Astrocyte (in vitro differentiated cells and primary cell): ENCODE data around the gene ATP9A.

Experiments
- CTCF ChIP-seq: IDR thresholded peaks from 2 replicates; pipeline ENCODE4 v1.5.1; 2011; ENCODE audit warnings: low read depth, mild to moderate bottlenecking, inconsistent platforms, low read length, moderate library complexity; ENCODE audit not compliant: insufficient read depth
- EZH2 ChIP-seq: IDR thresholded peaks from 2 replicates; pipeline ENCODE4 v1.6.1; 2012; ENCODE audit warnings: mild to moderate bottlenecking, low read length, inconsistent platforms; ENCODE audit not compliant: insufficient read depth

DNA sequence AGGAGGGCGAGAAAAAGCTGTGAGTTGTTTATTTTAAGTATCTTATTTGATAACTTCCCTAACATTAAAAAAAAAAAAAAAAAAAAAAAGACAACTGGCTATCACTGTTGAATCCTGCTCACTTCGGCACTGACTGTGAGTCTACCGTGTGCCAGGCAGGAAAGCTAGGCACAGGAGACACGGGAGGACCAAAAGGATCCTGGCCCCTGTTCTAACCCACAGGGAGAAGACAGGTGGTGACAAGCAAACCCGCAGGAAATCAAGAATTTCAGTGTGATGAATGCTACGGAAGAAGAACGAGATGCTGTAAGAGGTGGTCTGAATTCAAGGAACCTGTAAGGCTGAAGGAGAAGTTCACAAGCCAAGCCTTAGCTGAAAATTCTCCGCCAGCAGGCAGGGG lies 130.9 kb downstream of the ATP9A start:
- TF ChIP-seq CTCF (no peak), EZH2 (no peak)
